Left cardiac atrium (tissue), 4 donors: Measurements from ENCODE around the gene IPO8. TPM values are rescaled to one million over a fixed set of nuclear protein-coding genes. Genes with fewer than 3 reads are reported as not detected.

Experiments used
- ATAC-seq, 2 donors: fragments of 200-7000 bp; cut with Tn5 transposase; one replicate each; pipeline ENCODE4 v1.9.1; 2020; ENCODE audit warnings: mild to moderate bottlenecking in 2 of 2, moderate library complexity in 2 of 2
- DNase-seq: peaks from one replicate; pipeline ENCODE4 v3.0.0-alpha.2; 2020
- intact Hi-C, 2 donors: fragments of 100-400 bp; cut with DNase I; formaldehyde crosslinking; loops; one replicate each; pipeline versions ENCODE4 v1.14.1 to v1.15.1; 2022 to 2023
- long read RNA-seq: library from polyadenylated mRNA; unstranded; transcript quantifications from one replicate; pipeline ENCODE4 v2.0.0, GENCODE V29; 2021
- total RNA-seq, 2 donors: library from RNA; stranded (reverse); fragmentation: NEBNext Ultra II Directional; extraction: Animal tissue kit (Norgen Biotek cat#: 25700); gene quantifications; one replicate each; pipeline ENCODE4 v1.2.1, GENCODE V29; 2021
- donor health status: DM: no; HTN: yes; CAD: no.
- donor health status: DM: no; HTN: yes; CAD: no; lungs with severe emphysema.
- donor health status: DM: yes; HTN: yes; CAD: no.
- donor health status: Dilated cardiomyopathy.

The IPO8 gene
- 10 to 100 TPM; 21.9 to 28.5 TPM for total RNA-seq
- long read RNA-seq, full-length matches to known transcripts = 1 of 7 reads
- long read RNA-seq, partial matches to known transcripts = 3 of 7 reads
- long read RNA-seq, other reads (novel, unspliced or antisense) = 3 of 7 reads

DNA sequence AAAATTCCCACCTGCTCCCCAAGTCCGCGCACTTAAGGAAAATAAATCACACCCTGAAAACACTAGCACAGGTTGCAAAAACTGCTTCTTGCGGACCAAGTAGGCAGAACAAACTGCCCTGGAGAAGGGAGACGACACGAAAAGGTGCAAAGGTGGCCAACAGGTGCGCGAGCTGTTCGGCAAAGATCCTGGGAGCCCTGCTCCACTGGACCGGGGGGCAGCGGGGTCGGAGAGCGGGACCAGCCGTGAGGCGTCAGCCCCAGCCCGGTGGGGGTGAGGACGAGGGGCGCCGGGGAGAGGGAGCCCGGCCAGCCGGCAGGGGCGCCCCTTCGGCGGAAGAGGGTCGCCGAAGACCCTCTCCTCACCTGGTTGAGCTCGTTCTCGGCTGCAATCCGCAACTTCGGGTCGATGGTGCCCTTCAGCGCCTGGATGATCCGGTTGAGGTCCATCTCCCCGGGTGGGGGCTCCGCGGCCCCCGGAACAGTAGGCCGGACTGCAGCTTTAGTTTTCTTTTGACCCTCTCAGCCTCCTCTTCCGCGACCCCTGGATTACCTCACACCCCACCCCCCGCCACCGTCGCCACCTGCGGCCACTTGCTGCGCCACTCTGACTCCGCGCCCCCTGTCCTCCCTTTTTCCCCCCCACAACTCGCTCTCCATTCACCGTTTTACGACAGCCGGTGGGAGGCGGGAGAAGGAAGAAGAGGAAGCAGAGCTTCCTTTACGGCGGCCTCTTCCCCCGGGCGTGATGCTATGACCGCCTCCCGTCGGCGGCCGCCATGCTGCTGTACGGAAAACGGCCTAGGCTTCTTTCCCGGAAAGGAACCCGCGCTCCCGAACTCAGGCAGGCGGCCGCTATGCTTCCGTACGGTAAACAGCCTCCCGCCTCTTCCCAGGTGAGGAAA is at the start of gene IPO8:
Gene IPO8 (minus strand): TSS at position 671 of the 904 bp plus-strand sequence. CDS start 222 bp downstream, at position 449.
- ATAC-seq (peak; percentile 97), DNase-seq (peak; percentile 96)
- intact Hi-C loops = loop anchor here in 1 of 2 donors (5.0 kb wide), 1 partner anchor 62 kb away; no protein-coding TSS in a partner anchor

DNA sequence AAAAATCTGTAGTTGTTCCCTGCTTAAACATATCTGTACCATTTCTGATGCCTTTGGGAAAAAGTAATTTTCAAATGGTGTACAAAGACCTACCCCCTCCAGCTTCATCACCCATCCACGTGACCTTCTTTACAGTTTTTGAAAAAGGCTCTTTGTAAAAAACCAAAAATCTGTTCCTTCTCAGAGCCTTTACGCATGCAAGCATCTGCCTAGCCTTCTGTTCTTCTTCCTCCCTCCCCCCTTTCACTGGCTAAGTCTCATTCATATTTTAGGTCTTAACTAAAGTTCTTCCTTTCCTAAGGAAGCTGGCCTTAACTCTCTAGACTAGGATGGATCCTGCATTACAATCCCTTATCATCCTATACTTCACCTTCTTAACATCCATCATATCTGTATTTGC is 48.7 kb upstream of the IPO8 start:
- ATAC-seq = no peak
- intact Hi-C loops = no loop called here
- DNase-seq = no peak

DNA sequence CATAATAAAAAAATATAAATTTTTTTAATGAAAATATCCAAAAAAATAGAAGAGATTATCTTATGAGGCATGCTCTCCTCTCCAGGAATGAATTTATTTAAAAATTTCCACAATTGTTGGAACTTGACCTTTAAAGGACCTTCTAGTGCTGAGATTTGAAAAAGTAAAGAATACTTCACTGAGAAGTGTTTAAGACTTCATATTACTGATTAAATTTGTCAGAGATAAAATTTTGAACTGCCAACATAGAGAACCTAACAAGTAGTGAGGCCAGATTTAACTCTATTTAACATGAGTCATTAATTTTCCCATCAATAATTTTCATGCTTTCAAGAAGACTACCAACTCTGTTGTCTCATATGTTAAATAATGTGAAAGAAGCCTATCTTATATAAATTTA is 44.6 kb upstream of the IPO8 start:
- no peak for ATAC-seq
- no peak for DNase-seq
- intact Hi-C loops = no loop called here

DNA sequence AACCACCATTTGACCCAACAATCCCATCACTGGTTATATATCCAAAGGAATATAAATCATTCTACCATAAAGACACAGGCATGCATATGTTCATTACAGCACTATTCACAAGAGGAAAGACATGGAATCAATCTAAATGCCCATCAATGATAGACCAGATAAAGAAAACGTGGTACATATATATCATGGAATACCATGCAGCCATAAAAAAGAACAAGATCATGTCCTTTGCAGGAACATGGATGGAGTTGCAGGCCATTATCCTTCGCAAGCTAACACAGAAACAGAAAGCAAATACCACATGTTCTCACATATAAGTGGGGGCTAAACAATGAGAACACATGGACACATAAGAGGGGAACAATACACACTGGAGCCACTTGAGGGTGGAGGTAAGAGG is 43.4 kb upstream of the IPO8 start:
- intact Hi-C loops = no loop called here
- no peak for ATAC-seq
- DNase-seq = no peak

DNA sequence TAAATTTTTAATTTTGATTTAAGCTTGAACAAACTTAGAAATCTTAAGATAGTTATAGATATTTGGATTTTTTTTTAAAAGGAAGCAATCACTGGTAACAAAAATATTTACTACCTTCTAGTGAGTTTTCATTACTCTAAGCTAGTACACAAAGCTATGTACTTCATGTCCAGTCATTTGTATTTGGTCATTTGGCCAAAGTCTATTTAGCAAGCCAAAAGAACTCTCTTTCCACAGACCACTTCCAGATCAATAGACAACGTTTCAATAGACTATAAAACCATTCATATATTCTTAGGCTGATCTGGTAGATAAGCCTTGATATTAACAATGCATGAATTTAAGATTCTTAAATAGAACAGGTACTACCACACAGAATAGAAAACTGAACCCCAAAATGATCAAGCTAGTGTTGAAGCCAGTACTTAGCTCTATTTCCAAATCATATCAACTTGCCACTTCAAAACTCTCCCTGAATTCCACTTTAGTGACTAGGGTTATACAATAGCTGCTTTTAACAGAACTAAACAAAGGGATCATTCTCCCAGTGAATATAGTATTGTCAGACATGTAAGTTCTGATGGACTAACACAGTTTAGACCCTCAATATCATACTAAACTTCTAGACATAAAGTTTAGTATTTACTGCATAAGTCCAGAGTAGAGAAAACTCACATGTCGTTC is 37.4 kb upstream of the IPO8 start:
- intact Hi-C loops = no loop called here
- no peak for ATAC-seq
- no peak for DNase-seq

DNA sequence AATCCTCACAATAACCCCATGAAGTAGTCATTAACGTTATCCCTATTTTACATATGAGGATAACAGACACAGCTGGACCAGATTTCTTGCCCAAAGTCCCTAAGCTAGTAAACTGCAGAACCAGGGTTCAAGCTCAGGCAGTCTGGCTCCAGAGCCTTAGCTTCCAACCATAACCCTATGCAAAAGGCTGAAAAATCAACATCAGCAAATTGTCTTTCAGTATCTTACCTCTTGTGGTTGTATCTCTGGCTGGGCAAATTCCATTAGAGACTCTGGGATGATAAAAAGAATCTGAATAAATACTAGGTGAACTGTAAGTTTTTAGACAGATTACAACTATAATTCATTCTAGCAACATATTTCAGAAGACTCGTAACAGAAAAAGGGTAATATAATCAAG is 34.3 kb upstream of the IPO8 start:
- ATAC-seq = no peak
- DNase-seq = no peak
- intact Hi-C loops = no loop called here

DNA sequence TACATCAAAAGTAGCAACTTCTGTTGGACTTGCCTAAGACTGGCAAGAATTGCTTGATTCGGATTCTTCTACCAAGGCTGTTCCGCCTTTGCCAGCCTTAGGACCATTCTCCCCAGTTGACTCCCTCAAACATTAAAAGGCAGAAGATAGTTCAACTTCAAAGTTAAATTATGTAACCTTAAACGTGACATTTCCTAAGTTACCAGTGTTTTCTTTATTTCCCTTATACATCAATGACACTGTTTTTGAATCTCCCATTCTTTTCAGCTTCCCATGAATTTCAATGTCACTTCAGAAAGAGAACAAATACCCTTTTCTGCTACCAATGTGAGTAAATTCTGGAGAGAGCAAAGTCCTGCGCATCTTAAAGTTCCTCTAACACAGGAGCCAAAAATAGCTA is 33.9 kb upstream of the IPO8 start:
- DNase-seq (no peak), ATAC-seq (no peak)
- intact Hi-C loops = no loop called here

DNA sequence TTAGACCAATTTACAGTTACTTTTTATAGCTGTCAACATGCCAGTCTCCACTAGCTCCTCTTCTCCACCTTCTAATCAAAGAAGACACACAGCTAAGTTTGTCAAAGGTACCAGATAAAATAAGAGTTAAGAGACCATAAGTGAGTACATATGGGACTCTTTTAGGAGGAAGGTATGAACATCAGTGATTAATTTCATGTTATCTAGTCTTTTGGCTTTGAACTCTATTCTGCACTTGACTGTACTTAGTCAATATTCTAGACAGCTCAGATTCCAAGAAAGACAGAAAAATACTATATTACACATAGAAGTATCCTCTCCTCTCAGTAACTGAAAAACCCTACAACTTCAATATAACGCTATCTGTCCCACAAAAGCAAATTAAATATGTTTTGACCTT is 31.0 kb upstream of the IPO8 start:
- intact Hi-C loops = no loop called here
- no peak for DNase-seq
- ATAC-seq = no peak

DNA sequence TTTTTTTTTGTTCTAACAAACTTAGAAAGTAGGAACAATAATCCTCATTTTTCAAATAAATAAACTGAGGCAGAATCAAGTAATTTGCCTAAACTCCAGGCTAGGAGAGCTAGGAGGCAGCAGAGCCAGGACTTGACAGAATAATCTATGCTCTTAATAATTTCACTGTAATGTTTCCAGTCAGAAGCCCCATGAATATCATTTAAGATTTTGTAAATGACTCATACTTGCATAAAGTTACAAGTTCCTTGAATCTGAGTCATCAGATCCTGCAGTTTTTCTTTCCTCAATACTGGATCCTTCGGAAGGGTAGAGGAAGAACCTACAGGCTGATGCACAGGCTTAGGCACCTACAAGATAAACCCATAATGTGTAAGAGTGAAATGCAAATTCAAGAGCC is 30.1 kb upstream of the IPO8 start:
- intact Hi-C loops = no loop called here
- no peak for DNase-seq
- ATAC-seq = peak in 1 of 2 donors; percentile 83

DNA sequence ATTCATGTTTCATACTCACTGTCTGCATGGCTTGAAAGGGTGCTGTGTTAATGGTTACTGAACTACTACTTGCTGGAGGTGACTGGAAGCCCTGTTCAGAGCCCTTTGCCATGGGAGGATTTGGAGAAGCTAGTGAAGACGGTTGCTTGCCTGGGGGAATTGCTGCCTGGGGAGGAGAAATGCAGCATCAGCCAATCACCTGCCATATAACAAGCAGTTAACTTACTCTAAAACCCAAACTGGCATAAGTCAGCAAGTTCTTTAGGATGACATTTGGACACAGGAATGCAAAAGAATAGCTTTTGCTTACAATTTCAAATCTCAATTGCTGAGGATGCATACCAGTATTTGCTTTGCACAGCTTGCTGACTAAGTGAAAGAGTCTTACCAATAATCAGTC is 23.4 kb upstream of the IPO8 start:
- intact Hi-C loops = no loop called here
- no peak for DNase-seq
- ATAC-seq = no peak

DNA sequence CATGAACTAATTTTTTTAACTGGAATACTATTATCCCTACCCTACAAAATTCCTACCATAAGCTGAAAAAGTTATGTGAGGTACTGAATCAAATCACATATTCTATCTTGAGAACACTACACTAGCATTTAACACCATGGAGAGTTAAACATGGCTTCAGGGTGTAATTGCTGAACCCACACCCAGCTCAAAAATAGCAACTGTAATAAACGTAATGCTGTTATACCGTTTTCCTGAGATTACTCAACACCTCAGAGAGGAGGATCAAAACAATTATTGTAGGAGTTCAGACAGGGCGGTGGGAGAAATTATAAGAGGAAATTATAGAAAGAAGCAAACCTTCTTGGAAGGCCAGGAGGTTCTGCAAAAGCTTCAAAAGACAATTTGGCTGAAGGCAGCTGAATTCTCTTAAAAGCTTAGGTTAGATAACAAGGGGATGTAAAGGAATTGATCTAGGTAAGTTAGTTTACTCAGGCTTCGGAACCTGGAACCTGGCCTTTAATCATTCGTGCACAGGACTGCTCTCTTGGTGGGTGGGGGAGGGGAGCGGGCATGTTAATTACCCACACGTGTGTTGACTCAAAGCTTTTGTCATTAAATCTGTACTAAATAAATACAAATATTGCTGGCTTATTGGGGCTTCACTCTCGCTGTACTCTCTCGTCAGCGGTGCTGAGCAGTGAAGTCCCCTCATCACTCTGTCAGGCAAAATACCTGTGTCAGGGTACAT is 12.1 kb upstream of the IPO8 start:
- no peak for ATAC-seq
- DNase-seq = no peak
- intact Hi-C loops = no loop called here

DNA sequence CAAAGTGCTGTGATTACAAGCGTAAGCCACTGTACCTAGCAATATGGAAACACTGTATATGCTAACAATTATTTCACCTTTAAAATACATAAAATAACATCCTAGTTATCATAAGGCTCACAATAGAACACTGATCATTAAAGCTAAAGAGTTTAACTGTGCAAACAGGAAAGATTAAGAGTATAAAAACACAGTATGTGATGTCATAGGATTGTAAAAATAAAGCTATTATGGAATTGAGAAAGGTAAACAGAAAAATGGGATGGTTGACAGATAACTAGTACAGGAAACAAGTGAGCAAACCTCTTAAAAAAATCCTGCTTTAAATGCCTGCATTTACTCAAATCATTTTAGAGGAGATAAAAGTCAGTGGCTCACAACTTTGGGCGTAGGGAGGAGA is 10.8 kb upstream of the IPO8 start:
- ATAC-seq (no peak), DNase-seq (no peak)
- intact Hi-C loops = no loop called here

DNA sequence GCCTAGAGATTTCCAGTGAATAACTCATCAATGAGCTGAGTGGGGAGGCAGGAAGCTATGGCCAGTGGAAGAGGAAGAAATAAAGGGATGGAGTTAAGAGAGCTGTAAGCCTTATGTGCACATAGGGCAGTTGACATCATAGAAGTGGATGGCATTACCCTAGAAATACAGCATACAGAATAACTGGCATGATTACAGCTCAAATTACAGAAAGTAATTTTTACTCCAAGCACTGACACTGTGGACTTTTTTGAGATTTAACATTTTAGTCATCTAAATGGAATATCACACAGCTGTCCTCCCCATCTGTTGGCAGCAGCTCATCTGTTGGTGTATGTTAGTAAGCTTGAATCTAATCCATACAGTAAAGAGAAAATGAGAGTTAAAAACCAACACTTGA is 5.4 kb upstream of the IPO8 start:
- DNase-seq (no peak), ATAC-seq (no peak)
- intact Hi-C loops = no loop called here

DNA sequence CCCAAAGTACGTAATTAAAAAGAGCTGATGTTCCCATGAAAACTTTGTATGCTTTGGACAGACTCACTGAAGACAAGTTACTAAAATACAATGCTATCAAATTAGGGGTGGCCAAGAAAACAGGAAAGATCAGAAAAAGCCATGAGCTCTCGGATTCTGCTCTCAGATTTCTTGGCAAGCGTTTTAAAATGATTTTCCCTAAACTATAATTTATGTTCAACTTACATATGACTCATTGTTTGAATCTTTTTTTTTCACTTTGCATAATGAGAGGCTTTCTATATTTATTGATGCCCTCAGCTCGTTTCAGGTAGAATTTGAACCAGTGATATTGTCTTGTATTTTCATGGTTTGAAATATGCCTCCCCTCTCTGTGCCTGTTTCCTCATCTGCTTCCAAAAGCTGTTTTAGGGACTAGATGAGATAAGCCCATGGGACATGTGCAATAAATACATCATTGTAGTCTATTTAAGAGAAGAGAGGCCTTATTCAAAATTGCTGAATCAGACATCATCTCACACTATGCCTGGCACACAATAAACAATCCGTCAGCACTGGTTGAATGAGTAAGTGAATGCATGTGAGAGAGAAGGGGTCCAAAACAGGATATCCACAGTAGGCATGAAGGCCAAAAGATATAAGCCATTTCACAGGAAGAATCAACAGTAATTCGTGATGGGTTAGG is 4.7 kb upstream of the IPO8 start:
- ATAC-seq (no peak), DNase-seq (no peak)
- intact Hi-C loops = no loop called here

DNA sequence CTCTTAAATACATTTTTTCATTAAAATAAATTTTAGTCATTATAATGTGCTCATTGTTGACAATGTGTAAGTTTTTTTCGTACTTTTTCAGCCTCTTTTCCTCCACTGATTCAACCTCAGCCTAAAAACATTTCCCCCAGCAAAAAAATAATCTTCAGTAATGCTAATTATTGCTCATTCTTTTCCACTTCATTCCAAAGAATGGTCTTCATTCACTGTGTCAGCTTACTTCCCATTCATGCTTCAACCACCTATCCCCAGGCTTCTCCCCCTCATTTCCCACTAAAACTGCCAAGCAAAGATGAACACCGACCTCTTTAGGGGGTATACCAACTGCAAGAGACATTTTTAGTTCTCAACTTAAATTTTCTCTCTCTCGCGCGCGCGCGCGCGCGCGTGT is 2.7 kb upstream of the IPO8 start:
- DNase-seq (no peak), ATAC-seq (no peak)
- intact Hi-C loops = loop anchor here in 1 of 2 donors (5.0 kb wide), 1 partner anchor 59 kb away; no protein-coding TSS in a partner anchor

DNA sequence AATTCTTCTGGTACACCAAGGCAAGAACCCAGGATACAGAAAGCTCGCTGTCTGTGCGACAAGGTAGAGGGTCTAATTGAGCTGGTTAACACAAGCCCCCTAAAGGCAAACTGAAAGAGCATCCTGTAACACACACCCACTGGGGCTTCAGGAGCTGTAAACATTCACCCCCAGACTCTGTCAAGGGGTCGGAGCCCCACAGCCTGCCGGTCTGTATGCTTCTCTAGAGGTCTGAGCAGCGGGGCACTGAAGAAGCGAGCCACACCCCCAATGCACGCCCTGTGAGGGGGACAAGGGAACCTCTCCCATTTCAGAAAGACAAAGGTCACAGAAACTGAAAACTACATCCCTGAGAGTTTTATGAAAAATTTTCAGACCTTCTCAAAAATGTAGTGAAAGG is 1.3 kb upstream of the IPO8 start:
- DNase-seq = no peak
- intact Hi-C loops = loop anchor here in 1 of 2 donors (5.0 kb wide), 1 partner anchor 60 kb away; no protein-coding TSS in a partner anchor
- no peak for ATAC-seq

DNA sequence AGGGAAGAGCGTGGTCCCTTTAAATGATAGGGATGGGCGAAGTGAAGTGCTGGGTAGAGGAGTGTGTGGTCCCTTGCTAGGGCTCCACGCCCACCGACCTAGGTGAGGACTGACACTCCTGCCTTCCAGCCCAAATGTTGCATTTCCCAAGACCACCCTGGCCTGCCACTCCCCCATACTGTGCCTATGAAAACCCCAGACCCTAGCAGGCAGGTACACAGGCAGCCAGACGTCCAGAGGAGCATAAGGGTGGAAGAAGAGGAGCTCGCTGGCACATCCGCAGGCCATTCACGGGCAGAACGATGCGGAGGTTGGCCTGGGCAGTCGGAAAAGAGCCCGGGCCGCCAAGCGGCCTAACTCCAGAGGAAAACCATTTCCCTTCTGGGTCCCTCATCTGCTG is 817 bp upstream of the IPO8 start:
- no peak for DNase-seq
- ATAC-seq = no peak
- intact Hi-C loops = loop anchor here in 1 of 2 donors (5.0 kb wide), 1 partner anchor 61 kb away; no protein-coding TSS in a partner anchor

DNA sequence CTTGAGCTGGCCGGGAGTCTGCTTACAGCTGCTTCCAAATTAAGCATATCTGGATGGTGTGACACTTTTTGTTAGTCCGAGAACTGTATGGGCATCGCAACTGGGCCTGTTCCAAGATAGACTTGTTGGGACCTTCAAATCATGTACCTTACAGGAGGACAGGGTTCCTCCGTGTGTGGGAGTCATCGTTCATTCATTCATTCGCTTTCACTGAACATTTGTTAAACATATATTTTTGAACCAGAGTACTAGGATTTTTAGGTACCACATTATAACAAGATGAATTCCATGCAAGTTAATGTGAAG is 387 bp upstream of the IPO8 start:
- ATAC-seq (no peak), DNase-seq (no peak)
- intact Hi-C loops = loop anchor here in 1 of 2 donors (5.0 kb wide), 1 partner anchor 61 kb away; no protein-coding TSS in a partner anchor
